HEK293 (cell line): ENCODE data around the gene PBXIP1.

Experiments used
- ELK4 ChIP-seq: IDR thresholded peaks from 2 replicates; pipeline ENCODE4 v1.6.1; 2011; ENCODE audit warnings: mild to moderate bottlenecking, low read depth, low read length, borderline replicate concordance
- INSM2 ChIP-seq: fragments of 450-650 bp; formaldehyde crosslinking; IDR thresholded peaks from 2 replicates; pipeline ENCODE4 v1.5.1; 2016; ENCODE audit warnings: missing biosample characterization, missing genetic modification characterization
- REPIN1 ChIP-seq: fragments of 450-650 bp; formaldehyde crosslinking; IDR thresholded peaks from 2 replicates; pipeline ENCODE4 v1.5.1; 2017; ENCODE audit warnings: missing biosample characterization, missing genetic modification characterization, low read depth
- ZBTB1 ChIP-seq: fragments of 450-650 bp; formaldehyde crosslinking; IDR thresholded peaks from 2 replicates; pipeline ENCODE4 v1.5.1; 2016; ENCODE audit warnings: missing biosample characterization, missing genetic modification characterization
- ZNF133 ChIP-seq: fragments of 450-650 bp; formaldehyde crosslinking; IDR thresholded peaks from 2 replicates; pipeline ENCODE4 v1.5.1; 2016; ENCODE audit warnings: missing biosample characterization, missing genetic modification characterization
- ZNF140 ChIP-seq: fragments of 450-650 bp; formaldehyde crosslinking; IDR thresholded peaks from 2 replicates; pipeline ENCODE4 v1.5.1; 2016; ENCODE audit warnings: missing biosample characterization, missing genetic modification characterization
- ZNF366 ChIP-seq: fragments of 450-650 bp; formaldehyde crosslinking; conservative IDR thresholded peaks from 2 replicates; pipeline ENCODE4 v1.5.1; 2016; ENCODE audit warnings: missing biosample characterization, missing genetic modification characterization
- ZNF416 ChIP-seq: fragments of 450-650 bp; formaldehyde crosslinking; IDR thresholded peaks from 2 replicates; pipeline ENCODE4 v1.5.1; 2016; ENCODE audit warnings: missing biosample characterization, missing genetic modification characterization
- ZNF654 ChIP-seq: fragments of 450-650 bp; formaldehyde crosslinking; IDR thresholded peaks from 2 replicates; pipeline ENCODE4 v1.5.1; 2016; ENCODE audit warnings: low read depth, missing biosample characterization, missing genetic modification characterization
- TF ChIP-seq, protein P1 (sequence below): fragments of 450-650 bp; formaldehyde crosslinking; IDR thresholded peaks from 2 replicates; pipeline ENCODE4 v1.5.1; 2016; ENCODE audit warnings: missing biosample characterization, missing genetic modification characterization
- TF ChIP-seq, protein P2 (sequence below): fragments of 450-650 bp; formaldehyde crosslinking; IDR thresholded peaks from 2 replicates; pipeline ENCODE4 v1.5.1; 2016; ENCODE audit warnings: missing biosample characterization, missing genetic modification characterization
- TF ChIP-seq, protein P3 (sequence below): fragments of 450-650 bp; formaldehyde crosslinking; IDR thresholded peaks from 2 replicates; pipeline ENCODE4 v1.5.1; 2016; ENCODE audit warnings: missing biosample characterization, missing genetic modification characterization
- TF ChIP-seq, protein P4 (sequence below): fragments of 450-650 bp; formaldehyde crosslinking; IDR thresholded peaks from 2 replicates; pipeline ENCODE4 v1.5.1; 2016; ENCODE audit warnings: missing biosample characterization, missing genetic modification characterization
- TF ChIP-seq, protein P5 (sequence below): fragments of 450-650 bp; formaldehyde crosslinking; IDR thresholded peaks from 2 replicates; pipeline ENCODE4 v1.5.1; 2016; ENCODE audit warnings: missing biosample characterization, missing genetic modification characterization, low read depth

DNA sequence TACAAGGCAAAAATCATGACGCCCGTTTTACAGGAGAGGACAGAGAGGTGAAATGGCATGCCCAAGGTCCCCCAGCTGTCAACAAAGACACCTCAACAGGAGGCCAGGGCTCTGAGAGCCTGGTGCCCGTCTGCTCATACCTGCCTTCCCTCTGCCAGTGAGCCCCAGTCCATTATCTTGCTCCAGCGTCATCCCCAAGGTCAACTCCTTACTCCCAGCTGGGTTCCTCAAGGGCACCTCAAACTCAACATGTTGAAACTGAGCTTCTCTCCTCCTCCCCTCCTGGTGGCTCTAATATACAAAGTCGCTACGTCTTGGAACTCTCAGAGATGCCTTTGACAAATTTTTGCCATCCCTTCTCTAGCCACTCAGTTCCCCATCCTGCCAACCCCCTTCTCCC lies 3.2 kb downstream of the PBXIP1 start:
- TF ChIP-seq ZBTB1 (tag by site-specific recombination) (no peak), ZNF140 (tag by site-specific recombination) (no peak), ZNF654 (tag by site-specific recombination) (no peak), ZNF416 (tag by site-specific recombination) (no peak), REPIN1 (tag by site-specific recombination) (no peak), INSM2 (tag by site-specific recombination) (no peak), ZNF366 (no peak), ELK4 (no peak), ZNF133 (tag by site-specific recombination) (no peak)
- TF ChIP-seq, protein P1, sequence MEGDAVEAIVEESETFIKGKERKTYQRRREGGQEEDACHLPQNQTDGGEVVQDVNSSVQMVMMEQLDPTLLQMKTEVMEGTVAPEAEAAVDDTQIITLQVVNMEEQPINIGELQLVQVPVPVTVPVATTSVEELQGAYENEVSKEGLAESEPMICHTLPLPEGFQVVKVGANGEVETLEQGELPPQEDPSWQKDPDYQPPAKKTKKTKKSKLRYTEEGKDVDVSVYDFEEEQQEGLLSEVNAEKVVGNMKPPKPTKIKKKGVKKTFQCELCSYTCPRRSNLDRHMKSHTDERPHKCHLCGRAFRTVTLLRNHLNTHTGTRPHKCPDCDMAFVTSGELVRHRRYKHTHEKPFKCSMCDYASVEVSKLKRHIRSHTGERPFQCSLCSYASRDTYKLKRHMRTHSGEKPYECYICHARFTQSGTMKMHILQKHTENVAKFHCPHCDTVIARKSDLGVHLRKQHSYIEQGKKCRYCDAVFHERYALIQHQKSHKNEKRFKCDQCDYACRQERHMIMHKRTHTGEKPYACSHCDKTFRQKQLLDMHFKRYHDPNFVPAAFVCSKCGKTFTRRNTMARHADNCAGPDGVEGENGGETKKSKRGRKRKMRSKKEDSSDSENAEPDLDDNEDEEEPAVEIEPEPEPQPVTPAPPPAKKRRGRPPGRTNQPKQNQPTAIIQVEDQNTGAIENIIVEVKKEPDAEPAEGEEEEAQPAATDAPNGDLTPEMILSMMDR (tag by site-specific recombination), result no peak
- TF ChIP-seq, protein P2, sequence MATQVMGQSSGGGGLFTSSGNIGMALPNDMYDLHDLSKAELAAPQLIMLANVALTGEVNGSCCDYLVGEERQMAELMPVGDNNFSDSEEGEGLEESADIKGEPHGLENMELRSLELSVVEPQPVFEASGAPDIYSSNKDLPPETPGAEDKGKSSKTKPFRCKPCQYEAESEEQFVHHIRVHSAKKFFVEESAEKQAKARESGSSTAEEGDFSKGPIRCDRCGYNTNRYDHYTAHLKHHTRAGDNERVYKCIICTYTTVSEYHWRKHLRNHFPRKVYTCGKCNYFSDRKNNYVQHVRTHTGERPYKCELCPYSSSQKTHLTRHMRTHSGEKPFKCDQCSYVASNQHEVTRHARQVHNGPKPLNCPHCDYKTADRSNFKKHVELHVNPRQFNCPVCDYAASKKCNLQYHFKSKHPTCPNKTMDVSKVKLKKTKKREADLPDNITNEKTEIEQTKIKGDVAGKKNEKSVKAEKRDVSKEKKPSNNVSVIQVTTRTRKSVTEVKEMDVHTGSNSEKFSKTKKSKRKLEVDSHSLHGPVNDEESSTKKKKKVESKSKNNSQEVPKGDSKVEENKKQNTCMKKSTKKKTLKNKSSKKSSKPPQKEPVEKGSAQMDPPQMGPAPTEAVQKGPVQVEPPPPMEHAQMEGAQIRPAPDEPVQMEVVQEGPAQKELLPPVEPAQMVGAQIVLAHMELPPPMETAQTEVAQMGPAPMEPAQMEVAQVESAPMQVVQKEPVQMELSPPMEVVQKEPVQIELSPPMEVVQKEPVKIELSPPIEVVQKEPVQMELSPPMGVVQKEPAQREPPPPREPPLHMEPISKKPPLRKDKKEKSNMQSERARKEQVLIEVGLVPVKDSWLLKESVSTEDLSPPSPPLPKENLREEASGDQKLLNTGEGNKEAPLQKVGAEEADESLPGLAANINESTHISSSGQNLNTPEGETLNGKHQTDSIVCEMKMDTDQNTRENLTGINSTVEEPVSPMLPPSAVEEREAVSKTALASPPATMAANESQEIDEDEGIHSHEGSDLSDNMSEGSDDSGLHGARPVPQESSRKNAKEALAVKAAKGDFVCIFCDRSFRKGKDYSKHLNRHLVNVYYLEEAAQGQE (tag by site-specific recombination), result no peak
- TF ChIP-seq, protein P3, sequence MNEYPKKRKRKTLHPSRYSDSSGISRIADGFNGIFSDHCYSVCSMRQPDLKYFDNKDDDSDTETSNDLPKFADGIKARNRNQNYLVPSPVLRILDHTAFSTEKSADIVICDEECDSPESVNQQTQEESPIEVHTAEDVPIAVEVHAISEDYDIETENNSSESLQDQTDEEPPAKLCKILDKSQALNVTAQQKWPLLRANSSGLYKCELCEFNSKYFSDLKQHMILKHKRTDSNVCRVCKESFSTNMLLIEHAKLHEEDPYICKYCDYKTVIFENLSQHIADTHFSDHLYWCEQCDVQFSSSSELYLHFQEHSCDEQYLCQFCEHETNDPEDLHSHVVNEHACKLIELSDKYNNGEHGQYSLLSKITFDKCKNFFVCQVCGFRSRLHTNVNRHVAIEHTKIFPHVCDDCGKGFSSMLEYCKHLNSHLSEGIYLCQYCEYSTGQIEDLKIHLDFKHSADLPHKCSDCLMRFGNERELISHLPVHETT (tag by site-specific recombination), result no peak
- TF ChIP-seq, protein P4, sequence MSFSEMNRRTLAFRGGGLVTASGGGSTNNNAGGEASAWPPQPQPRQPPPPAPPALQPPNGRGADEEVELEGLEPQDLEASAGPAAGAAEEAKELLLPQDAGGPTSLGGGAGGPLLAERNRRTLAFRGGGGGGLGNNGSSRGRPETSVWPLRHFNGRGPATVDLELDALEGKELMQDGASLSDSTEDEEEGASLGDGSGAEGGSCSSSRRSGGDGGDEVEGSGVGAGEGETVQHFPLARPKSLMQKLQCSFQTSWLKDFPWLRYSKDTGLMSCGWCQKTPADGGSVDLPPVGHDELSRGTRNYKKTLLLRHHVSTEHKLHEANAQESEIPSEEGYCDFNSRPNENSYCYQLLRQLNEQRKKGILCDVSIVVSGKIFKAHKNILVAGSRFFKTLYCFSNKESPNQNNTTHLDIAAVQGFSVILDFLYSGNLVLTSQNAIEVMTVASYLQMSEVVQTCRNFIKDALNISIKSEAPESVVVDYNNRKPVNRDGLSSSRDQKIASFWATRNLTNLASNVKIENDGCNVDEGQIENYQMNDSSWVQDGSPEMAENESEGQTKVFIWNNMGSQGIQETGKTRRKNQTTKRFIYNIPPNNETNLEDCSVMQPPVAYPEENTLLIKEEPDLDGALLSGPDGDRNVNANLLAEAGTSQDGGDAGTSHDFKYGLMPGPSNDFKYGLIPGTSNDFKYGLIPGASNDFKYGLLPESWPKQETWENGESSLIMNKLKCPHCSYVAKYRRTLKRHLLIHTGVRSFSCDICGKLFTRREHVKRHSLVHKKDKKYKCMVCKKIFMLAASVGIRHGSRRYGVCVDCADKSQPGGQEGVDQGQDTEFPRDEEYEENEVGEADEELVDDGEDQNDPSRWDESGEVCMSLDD (tag by site-specific recombination), result no peak
- TF ChIP-seq, protein P5, sequence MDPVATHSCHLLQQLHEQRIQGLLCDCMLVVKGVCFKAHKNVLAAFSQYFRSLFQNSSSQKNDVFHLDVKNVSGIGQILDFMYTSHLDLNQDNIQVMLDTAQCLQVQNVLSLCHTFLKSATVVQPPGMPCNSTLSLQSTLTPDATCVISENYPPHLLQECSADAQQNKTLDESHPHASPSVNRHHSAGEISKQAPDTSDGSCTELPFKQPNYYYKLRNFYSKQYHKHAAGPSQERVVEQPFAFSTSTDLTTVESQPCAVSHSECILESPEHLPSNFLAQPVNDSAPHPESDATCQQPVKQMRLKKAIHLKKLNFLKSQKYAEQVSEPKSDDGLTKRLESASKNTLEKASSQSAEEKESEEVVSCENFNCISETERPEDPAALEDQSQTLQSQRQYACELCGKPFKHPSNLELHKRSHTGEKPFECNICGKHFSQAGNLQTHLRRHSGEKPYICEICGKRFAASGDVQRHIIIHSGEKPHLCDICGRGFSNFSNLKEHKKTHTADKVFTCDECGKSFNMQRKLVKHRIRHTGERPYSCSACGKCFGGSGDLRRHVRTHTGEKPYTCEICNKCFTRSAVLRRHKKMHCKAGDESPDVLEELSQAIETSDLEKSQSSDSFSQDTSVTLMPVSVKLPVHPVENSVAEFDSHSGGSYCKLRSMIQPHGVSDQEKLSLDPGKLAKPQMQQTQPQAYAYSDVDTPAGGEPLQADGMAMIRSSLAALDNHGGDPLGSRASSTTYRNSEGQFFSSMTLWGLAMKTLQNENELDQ (tag by site-specific recombination), result no peak
